ENCODE data around the gene SEC31A.

SEC31A gene

DNA sequence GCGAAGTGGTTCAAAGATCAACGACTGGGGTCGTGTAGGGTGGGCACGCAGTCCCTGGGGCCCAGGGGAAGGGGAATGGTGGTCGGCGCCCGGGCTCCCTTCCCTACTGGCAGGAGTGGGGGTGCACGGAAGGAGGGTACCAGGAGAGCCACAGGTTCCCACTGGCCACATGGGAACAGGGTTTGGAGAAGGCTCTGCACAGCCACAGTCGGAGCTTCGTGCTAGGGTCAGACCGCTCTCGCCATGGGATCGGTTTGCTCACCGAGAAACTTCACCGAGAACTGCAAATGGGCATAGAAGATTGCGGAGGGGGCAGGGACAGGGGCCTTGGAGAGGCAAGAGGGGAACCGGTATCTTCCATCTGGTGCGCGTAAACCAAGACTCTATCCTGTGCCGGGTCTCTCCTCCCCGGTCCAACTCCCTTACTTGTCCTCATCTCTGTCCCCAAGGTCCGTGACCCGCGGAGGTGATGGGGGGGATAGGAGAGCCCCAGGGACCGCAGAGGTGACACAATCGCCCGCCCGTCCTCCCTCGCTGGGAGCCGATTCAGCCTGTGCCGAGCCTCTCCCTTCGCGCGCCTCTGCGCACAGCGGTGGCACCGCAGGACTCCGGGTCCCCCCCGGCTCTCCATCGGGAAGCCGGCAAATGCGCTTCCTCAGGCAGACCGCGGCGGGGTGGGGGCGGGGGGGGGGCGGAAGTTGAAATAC lies 93.4 kb downstream of the SEC31A start:
- TF ChIP-seq Cebpa-rat (IDR thresholded peaks at IDR 0.05): no peak
- peaks cover 0 to 7% (median 0%) of the 10 kb centered on the region in 11 experiments; a peak in 5 of 22 replicates for H3K9me3 ChIP-seq (replicated peaks in 1 of 11)
- peaks cover 18 to 36% (median 29%) of the 10 kb centered on the region in 10 experiments for H3K4me1 ChIP-seq
- peaks cover 5 to 30% (median 24%) of the 10 kb centered on the region in 11 experiments; a peak in 16 of 22 replicates for H3K27me3 ChIP-seq
- H3K4me3 ChIP-seq: peak overlapping the region; percentile 70 to 89 (median 82)
- H3K27ac ChIP-seq: peak overlapping the region in 2 of 11 experiments; percentile 66 to 67; a peak in 3 of 22 replicates
- H3K36me3 ChIP-seq: peaks cover 0 to 13% (median 0%) of the 10 kb centered on the region in 11 experiments; a peak in 4 of 22 replicates
- peaks cover 0 to 17% (median 15%) of the 10 kb centered on the region in 11 experiments; a peak in 13 of 22 replicates for H4K20me1 ChIP-seq
- H3K9ac ChIP-seq: peak overlapping the region; percentile 68 to 84 (median 78); a peak in 21 of 22 replicates
- peak overlapping the region; percentile 89 to 99 (median 96) for H3K4me2 ChIP-seq

DNA sequence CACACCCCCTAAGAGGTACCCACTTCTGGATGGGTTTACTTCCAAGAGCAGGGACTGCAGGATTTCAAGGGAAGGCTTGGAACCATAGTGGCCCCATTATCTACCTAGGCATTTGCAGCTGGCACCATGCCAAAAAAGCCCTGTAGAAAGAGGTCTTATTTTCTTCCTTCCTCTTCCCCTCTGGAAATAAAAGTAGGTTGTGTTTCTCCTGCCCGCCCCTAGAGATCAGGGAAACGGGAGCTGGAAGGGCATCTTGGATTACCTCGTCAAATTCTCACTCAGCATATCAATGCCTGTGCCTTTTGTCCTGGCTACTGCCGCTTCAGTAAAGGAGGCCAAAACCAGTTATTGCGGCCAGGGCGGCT lies 93.9 kb downstream of the SEC31A start:
- peak overlapping the region in 1 of 11 experiments; percentile 84; a peak in 1 of 22 replicates for H3K9ac ChIP-seq
- H4K20me1 ChIP-seq: peaks cover 0 to 17% (median 15%) of the 10 kb centered on the region in 11 experiments; a peak in 13 of 22 replicates
- peak overlapping the region; percentile 89 to 99 (median 96) for H3K4me2 ChIP-seq
- TF ChIP-seq Cebpa-rat (IDR thresholded peaks at IDR 0.05): no peak
- H3K36me3 ChIP-seq: peaks cover 0 to 13% (median 0%) of the 10 kb centered on the region in 11 experiments; a peak in 4 of 22 replicates
- H3K4me3 ChIP-seq: peak overlapping the region in 8 of 10 experiments; percentile 70 to 89 (median 82); a peak in 14 of 20 replicates
- H3K27me3 ChIP-seq: peaks cover 5 to 30% (median 24%) of the 10 kb centered on the region in 11 experiments; a peak in 16 of 22 replicates
- H3K9me3 ChIP-seq (replicated peaks in 1 of 11): peaks cover 0 to 1% (median 0%) of the 10 kb centered on the region in 11 experiments; a peak in 2 of 22 replicates
- H3K4me1 ChIP-seq: peaks cover 14 to 36% (median 29%) of the 10 kb centered on the region in 10 experiments
- H3K27ac ChIP-seq: no peak overlapping the region

DNA sequence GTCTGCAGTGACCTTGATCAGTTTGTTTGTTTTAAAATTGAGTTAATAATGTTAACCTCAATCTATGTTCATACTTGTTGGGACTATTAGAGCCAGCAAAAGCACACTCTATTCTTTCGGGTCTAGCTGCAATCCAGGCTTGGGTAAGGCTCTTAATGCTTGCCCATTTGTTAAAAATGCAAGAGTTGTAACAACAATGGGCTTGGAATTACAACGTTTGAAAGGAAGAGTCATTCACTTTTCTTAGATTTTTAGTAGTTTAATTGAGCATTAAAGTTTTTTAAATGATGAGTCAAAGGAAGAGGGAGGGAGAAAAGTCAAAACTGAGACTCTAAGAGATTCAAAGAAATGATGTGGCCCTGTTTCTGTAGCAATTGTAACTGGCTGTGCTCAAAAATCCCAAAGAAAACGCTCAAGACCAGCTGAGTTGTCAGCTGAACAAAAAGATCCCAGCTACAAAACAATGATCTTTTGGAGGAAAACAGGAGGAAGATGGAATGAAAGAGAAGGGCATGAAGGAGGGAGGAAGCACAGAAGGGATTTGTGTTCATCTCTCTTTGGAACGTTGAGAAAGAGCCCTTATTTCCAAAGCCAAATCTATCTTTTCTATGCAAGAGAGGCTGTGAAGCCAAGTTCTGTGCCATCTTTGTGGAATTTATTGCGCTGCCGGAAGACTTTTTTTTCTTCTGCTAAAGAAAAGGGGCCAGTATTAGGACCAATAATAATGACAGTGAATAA lies 97.9 kb downstream of the SEC31A start:
- no peaks in the 10 kb centered on the region for H3K9me3 ChIP-seq (replicated peaks in 1 of 11)
- peaks cover 5 to 13% (median 10%) of the 10 kb centered on the region in 11 experiments; a peak in 16 of 22 replicates for H3K27me3 ChIP-seq
- H3K4me1 ChIP-seq: peaks cover 6 to 20% (median 17%) of the 10 kb centered on the region in 10 experiments
- no peak overlapping the region for H3K4me3 ChIP-seq
- no peak overlapping the region for H3K27ac ChIP-seq
- no peak overlapping the region for H3K4me2 ChIP-seq
- H3K9ac ChIP-seq: no peak overlapping the region
- no peak for TF ChIP-seq Cebpa-rat (IDR thresholded peaks at IDR 0.05)
- peaks cover 0 to 13% (median 0%) of the 10 kb centered on the region in 11 experiments; a peak in 4 of 22 replicates for H3K36me3 ChIP-seq
- H4K20me1 ChIP-seq: peaks cover 0 to 25% (median 15%) of the 10 kb centered on the region in 11 experiments; a peak in 13 of 22 replicates

DNA sequence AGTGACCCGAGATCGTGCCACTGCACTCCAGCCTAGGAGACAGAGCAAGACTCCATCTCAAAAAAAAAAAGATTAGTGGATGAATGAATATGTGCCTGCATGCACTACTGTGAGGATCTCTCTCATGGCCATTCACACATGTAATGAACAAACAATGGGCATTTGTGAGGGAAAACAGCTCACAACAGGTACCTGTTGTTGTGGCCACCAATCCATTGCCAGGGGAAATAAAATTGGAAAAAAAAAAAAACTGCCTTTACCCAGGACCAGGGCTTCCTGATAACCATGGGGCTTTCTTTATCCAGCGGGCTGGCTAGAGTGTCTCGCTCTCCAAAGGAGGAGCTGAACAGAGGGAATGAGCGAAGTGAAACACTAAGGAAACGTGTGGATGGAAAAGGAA lies 99.8 kb downstream of the SEC31A start:
- Histone ChIP-seq H3K4me3 (no peak overlapping the region), H3K4me1 (peaks cover 0 to 3% (median 1%) of the 10 kb centered on the region in 10 experiments; a peak in 13 of 20 replicates), H3K27me3 (no peaks in the 10 kb centered on the region), H3K27ac (no peak overlapping the region), H3K36me3 (peaks cover 0 to 21% (median 0%) of the 10 kb centered on the region in 11 experiments; a peak in 6 of 22 replicates), H3K4me2 (no peak overlapping the region), H3K9me3 (replicated peaks in 1 of 11) (no peaks in the 10 kb centered on the region), H4K20me1 (peaks cover 0 to 8% (median 0%) of the 10 kb centered on the region in 11 experiments; a peak in 4 of 22 replicates), H3K9ac (no peak overlapping the region)
- no peak for TF ChIP-seq Cebpa-rat (IDR thresholded peaks at IDR 0.05)

DNA sequence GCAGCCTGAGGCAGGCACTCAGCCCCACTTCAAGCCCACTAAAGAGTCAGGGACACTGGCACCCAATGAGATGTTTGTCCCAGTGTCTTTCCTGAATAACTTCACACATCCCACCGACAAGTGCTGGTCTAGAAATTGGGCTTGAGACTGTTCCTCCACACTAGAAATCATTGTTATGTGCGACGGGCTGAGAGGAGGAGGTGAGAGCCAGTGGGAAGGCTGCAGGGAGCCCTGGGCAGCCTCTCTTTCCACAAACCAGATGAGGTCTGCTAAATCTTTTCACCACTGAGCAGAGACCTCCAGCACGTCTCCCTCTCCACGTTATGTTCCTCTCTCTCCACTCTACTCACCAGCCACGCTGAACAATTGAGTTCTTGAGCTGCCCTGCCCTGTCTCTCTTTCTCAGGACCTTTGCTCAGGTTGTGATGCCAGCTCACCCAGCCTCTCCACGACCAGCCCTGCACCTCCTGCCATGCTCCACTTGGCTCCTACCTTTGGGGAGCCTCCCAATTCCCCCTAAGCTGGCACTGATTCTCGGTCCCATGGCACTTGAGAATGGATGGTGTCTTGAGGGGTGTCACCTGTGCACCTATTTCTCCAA lies 100.8 kb downstream of the SEC31A start:
- no peak overlapping the region for H3K27ac ChIP-seq
- no peak overlapping the region for H3K4me2 ChIP-seq
- no peak overlapping the region for H3K9ac ChIP-seq
- H3K27me3 ChIP-seq: no peaks in the 10 kb centered on the region
- H3K4me3 ChIP-seq: no peak overlapping the region
- H4K20me1 ChIP-seq: 0 out of 22 replicates have a peak, but pooled peaks cover 0 to 8% (median 0%) of the 10 kb centered on the region in 11 experiments
- no peak for TF ChIP-seq Cebpa-rat (IDR thresholded peaks at IDR 0.05)
- peaks cover under 1 to 9% (median 7%) of the 10 kb centered on the region in 10 experiments; a peak in 14 of 20 replicates for H3K4me1 ChIP-seq
- H3K36me3 ChIP-seq: peaks cover 0 to 19% (median 0%) of the 10 kb centered on the region in 11 experiments; a peak in 5 of 22 replicates
- H3K9me3 ChIP-seq (replicated peaks in 1 of 11): no peaks in the 10 kb centered on the region

DNA sequence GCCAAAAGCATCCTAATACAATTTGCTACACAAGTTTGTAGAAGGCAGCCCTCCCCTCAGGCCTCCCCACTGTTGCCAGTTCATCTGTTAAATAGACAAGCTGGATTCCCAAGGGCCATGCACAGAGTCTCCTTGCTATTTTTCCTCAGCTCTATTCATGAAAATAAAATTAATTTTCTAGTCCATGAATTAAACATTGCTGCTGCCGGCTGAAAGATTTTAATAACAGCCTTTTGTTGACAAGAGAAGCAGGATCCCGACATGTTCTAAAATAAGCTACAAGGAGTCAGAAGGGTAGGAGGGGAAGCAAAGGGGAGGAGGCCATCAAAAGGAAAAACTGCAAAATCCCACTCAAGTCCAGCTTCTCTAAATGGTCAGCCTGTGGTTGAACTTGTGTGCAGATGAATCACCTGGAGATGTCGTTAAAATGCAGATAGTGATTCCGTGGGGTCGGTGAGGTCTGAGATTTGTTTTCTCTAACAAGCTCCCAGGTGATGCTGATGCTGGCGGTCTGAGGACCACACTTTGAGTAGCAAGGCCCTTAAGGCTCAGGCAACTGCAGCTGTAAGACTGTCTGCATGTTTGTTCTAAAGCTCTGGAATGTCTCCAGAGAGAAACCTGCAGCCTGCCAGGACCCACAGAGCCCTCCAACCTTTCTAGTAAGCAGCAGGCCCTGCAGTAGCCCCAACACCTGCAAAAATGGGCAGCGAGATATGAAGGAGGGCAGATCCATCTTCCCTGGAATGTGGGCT lies 101.8 kb downstream of the SEC31A start:
- 0 out of 22 replicates have a peak, but pooled peaks cover 0 to 8% (median 0%) of the 10 kb centered on the region in 11 experiments for H4K20me1 ChIP-seq
- peaks cover 0 to 12% (median 0%) of the 10 kb centered on the region in 11 experiments; a peak in 4 of 22 replicates for H3K36me3 ChIP-seq
- H3K27me3 ChIP-seq: no peaks in the 10 kb centered on the region
- H3K9me3 ChIP-seq (replicated peaks in 1 of 11): no peaks in the 10 kb centered on the region
- no peak overlapping the region for H3K27ac ChIP-seq
- no peak overlapping the region for H3K4me2 ChIP-seq
- no peak overlapping the region for H3K9ac ChIP-seq
- TF ChIP-seq Cebpa-rat (IDR thresholded peaks at IDR 0.05): no peak
- H3K4me1 ChIP-seq: peaks cover 5 to 16% (median 14%) of the 10 kb centered on the region in 10 experiments; a peak in 17 of 20 replicates
- H3K4me3 ChIP-seq: no peak overlapping the region

DNA sequence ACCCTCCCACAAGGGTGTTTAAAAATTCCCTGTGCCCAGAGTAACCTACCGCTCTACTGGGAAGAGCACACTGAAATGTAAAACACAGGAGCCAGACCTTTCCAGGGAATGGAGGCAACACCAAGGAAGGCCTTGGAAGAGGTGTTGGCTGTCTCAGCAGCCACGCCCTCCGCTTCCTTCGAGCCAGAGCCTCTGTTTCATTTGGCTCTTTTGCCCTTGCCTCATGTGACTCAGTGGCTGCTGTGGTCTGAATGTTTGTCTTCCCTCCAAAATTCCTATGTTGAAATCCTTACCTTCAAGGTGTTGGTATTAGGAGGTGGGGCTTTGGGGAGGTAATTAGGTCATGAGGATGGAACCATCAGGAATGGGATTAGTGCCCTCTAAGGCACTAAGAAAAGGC lies 103.6 kb downstream of the SEC31A start:
- Histone ChIP-seq H3K27me3 (no peaks in the 10 kb centered on the region), H3K4me2 (no peak overlapping the region), H3K9me3 (replicated peaks in 1 of 11) (no peaks in the 10 kb centered on the region), H4K20me1 (0 out of 22 replicates have a peak, but pooled peaks cover 0 to 8% (median 0%) of the 10 kb centered on the region in 11 experiments), H3K27ac (no peak overlapping the region), H3K36me3 (peaks cover 0 to 9% (median 0%) of the 10 kb centered on the region in 11 experiments; a peak in 4 of 22 replicates), H3K9ac (no peak overlapping the region), H3K4me1 (peaks cover 5 to 22% (median 14%) of the 10 kb centered on the region in 10 experiments; a peak in 17 of 20 replicates), H3K4me3 (no peak overlapping the region)
- no peak for TF ChIP-seq Cebpa-rat (IDR thresholded peaks at IDR 0.05)

DNA sequence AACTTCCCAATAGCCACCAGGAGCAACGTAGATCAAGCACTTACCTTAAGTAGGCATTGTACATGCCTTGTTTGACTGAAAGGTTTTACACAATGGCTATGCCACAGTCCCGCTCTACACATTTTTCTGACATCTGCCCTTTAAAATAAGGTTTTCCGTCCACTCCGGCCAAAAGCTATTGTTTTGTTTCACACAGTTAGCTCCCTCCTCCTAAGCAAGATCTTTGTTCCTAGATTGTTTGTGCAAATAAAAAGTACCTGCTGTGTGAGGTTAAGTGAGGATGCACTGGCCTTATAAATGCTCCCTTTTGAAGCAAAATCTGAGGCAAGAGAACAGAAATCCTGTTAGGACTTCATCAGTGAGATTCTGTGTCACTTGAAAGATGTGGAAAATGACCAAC lies 104.1 kb downstream of the SEC31A start:
- H3K9ac ChIP-seq: no peak overlapping the region
- no peak for TF ChIP-seq Cebpa-rat (IDR thresholded peaks at IDR 0.05)
- no peak overlapping the region for H3K27ac ChIP-seq
- no peak overlapping the region for H3K4me2 ChIP-seq
- H3K4me3 ChIP-seq: no peak overlapping the region
- H3K9me3 ChIP-seq (replicated peaks in 1 of 11): no peaks in the 10 kb centered on the region
- peaks cover 0 to 9% (median 0%) of the 10 kb centered on the region in 11 experiments; a peak in 4 of 22 replicates for H3K36me3 ChIP-seq
- 0 out of 22 replicates have a peak, but pooled peaks cover 0 to 8% (median 0%) of the 10 kb centered on the region in 11 experiments for H4K20me1 ChIP-seq
- no peaks in the 10 kb centered on the region for H3K27me3 ChIP-seq
- H3K4me1 ChIP-seq: peaks cover 5 to 28% (median 17%) of the 10 kb centered on the region in 10 experiments; a peak in 19 of 20 replicates
